Neural progenitor cell (in vitro differentiated cells): ENCODE data around the gene CEP170B. TPM values are rescaled to one million over a fixed set of nuclear protein-coding genes. Genes with fewer than 3 reads are reported as not detected.
A peak's percentile ranks its signal among the peaks of the same experiment; 100 is the strongest.
"Not testable (repeated sequence)": the region's sequence is repeated elsewhere in the genome, so short reads cannot be mapped to it uniquely, and the experiment has no call there.

Experiments used
- DNase-seq: peaks from one replicate; pipeline ENCODE4 v3.0.0-alpha.2; 2016; ENCODE audit warnings: low spot score
- H2AFZ ChIP-seq: fragments of 200-600 bp; sonication (generic); replicated peaks from 2 replicates; pipeline ENCODE4 v1.6.1; 2016; ENCODE audit warnings: antibody characterized with exemption
- H3F3A ChIP-seq: fragments of 200-600 bp; sonication (generic); 2 replicates; pipeline ENCODE4 v1.6.1; 2016; ENCODE audit warnings: antibody characterized with exemption, low read depth
- H3K27ac ChIP-seq: fragments of 200-600 bp; sonication (generic); 2 replicates; pipeline ENCODE4 v1.5.1; 2016; ENCODE audit warnings: mild to moderate bottlenecking
- H3K27me3 ChIP-seq: fragments of 200-600 bp; sonication (generic); 2 replicates; pipeline ENCODE4 v1.6.1; 2016; ENCODE audit warnings: mild to moderate bottlenecking, moderate library complexity
- H3K36me3 ChIP-seq: fragments of 200-600 bp; sonication (generic); 2 replicates; pipeline ENCODE4 v1.5.1; 2016
- H3K4me1 ChIP-seq: fragments of 200-600 bp; sonication (generic); 2 replicates; pipeline ENCODE4 v1.6.1; 2016; ENCODE audit warnings: mixed run types
- H3K4me2 ChIP-seq: fragments of 200-600 bp; sonication (generic); 2 replicates; pipeline ENCODE4 v1.6.1; 2016
- H3K4me3 ChIP-seq: fragments of 200-600 bp; sonication (generic); 2 replicates; pipeline ENCODE4 v1.5.1; 2016
- H3K79me2 ChIP-seq: fragments of 200-600 bp; sonication (generic); 2 replicates; pipeline ENCODE4 v1.6.1; 2016; ENCODE audit warnings: low read depth
- H3K9ac ChIP-seq: fragments of 200-600 bp; sonication (generic); 2 replicates; pipeline ENCODE4 v1.6.1; 2016
- H3K9me3 ChIP-seq: fragments of 200-600 bp; sonication (generic); 2 replicates; pipeline ENCODE4 v1.5.1; 2016; ENCODE audit warnings: low read depth
- H4K20me1 ChIP-seq: fragments of 200-600 bp; sonication (generic); 2 replicates; pipeline ENCODE4 v1.6.1; 2016; ENCODE audit warnings: low read depth
- H3K27ac Mint-ChIP-seq: 3 replicates; pipeline ENCODE4 v1.8.0; 2021; ENCODE audit warnings: mixed read lengths
- H3K27me3 Mint-ChIP-seq: 2 replicates; pipeline ENCODE4 v1.8.0; 2022; ENCODE audit warnings: low read depth, mild to moderate bottlenecking, inconsistent platforms, moderate library complexity, mixed read lengths; ENCODE audit not compliant: insufficient read depth
- H3K36me3 Mint-ChIP-seq: 3 replicates; pipeline ENCODE4 v1.8.0; 2021; ENCODE audit warnings: mixed read lengths
- H3K4me1 Mint-ChIP-seq: 3 replicates; pipeline ENCODE4 v1.8.0; 2021; ENCODE audit warnings: mixed read lengths
- H3K4me3 Mint-ChIP-seq: 3 replicates; pipeline ENCODE4 v1.8.0; 2021; ENCODE audit warnings: mild to moderate bottlenecking, moderate library complexity, mixed read lengths
- H3K9me3 Mint-ChIP-seq: 3 replicates; pipeline ENCODE4 v1.8.0; 2020; ENCODE audit warnings: mixed read lengths
- EZH2 ChIP-seq: fragments of 200-600 bp; sonication (generic); IDR thresholded peaks from 2 replicates; pipeline ENCODE4 v1.6.1; 2017; ENCODE audit warnings: antibody characterized with exemption, mild to moderate bottlenecking, moderate library complexity
- EZH2phosphoT487 ChIP-seq: fragments of 200-600 bp; sonication (generic); IDR thresholded peaks from 2 replicates; pipeline ENCODE4 v1.6.1; 2017; ENCODE audit warnings: antibody characterized with exemption
- total RNA-seq: library from RNA; depleted of rRNA; stranded (reverse); fragments of >200 nt; gene quantifications from 2 replicates; pipeline ENCODE4 v1.2.3, GENCODE V29; 2015; ENCODE audit warnings: low replicate concordance
- TF ChIP-seq, protein P1 (sequence below): fragments of 200-600 bp; sonication (generic); IDR thresholded peaks from 2 replicates; pipeline ENCODE4 v1.5.1; 2017; ENCODE audit warnings: antibody characterized with exemption, mild to moderate bottlenecking

The CEP170B gene
- total RNA-seq, 1 donor from 2014 or later: 3.0 TPM

DNA sequence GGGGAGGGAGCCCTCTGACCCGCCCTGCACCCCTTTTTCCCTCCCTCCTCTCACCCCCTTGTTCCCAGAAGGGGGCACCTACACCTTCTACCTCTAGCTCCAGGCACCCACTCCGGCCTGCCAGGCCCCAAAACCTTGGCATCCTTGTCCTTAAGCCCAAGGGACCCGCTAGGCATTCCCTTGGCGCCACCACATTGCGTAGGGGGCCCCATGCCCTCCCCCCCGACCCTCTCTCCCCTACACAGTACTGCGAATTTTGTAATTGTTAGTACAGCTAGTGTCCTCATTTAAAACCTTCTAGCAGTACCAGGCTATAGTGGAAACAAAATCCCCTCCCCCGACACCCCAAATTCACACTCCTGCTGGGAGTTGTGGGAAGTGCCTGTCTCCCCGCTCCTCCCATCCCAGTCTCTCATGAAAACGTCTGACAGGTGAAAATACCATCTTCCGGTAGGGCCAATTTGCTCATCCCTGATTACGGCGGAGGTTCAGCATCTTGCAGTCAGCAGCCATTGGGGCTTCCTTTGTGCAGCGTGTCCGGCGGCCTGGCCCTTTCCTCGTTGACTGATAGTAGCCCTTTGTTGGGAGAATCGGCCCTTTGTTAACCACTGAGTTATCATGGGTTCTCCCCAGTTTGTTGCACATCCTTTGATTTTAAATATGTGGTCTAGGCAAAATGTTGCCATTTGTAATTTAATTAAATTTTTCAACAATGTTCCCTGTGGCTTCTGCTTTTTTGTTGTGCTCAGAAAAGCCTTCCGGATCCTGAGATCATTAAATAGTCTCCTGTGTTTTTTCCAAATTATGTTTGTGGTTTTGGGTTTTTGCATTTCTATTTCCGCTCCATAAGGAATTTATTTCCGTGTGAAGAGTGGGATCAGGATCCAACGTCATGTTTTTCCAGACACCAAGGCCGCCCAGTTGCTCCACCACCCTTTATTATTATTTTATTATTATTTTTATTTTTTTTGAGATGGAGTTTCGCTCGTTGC, 7.9 kb upstream of the CEP170B start:
- no peak overlapping the region for H3K4me3 ChIP-seq

DNA sequence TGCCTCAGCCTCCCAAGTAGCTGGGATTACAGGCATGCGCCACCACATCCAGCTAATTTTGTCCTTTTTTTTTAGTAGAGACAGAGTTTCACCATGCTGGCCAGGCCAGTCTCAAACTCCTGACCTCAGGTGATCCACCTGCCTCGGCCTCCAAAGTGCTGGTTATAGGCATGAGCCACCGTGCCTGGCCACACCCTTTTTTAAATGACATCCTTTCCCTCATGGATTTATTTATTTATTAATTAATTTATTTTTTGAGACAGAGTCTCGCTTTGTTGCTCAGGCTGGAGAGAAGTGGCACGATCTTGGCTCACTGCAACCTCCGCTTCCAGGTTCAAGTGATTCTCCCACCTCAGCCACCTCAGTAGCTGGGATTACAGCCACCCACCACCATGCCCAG, 7.1 kb upstream of the CEP170B start:
- H3K36me3 ChIP-seq, H2AFZ ChIP-seq, H3K79me2 ChIP-seq, H3K4me3 ChIP-seq, H3K9ac ChIP-seq, H3K4me1 Mint-ChIP-seq, H3K27ac Mint-ChIP-seq, H3K36me3 Mint-ChIP-seq, H3K4me2 ChIP-seq, H4K20me1 ChIP-seq, H3K4me3 Mint-ChIP-seq, H3F3A ChIP-seq, H3K9me3 Mint-ChIP-seq, H3K4me1 ChIP-seq, H3K9me3 ChIP-seq, H3K27me3 Mint-ChIP-seq, DNase-seq, H3K27ac ChIP-seq: not testable (repeated sequence)
- peaks cover 17% of the 10 kb centered on the region for H3K27me3 ChIP-seq

More for the DNA sequence above, 7.9 kb upstream of the CEP170B start:
- Histone ChIP-seq H3K9me3 (no peaks in the 10 kb centered on the region), H3K27me3 (peaks cover 16% of the 10 kb centered on the region), H2AFZ (peak overlapping the region; percentile 48), H3F3A (peaks cover 5% of the 10 kb centered on the region), H3K36me3 (no peaks in the 10 kb centered on the region), H3K27ac (no peak overlapping the region), H3K9ac (no peak overlapping the region), H3K79me2 (no peaks in the 10 kb centered on the region), H4K20me1 (no peaks in the 10 kb centered on the region), H3K4me2 (no peak overlapping the region), H3K4me1 (peaks cover 6% of the 10 kb centered on the region)
- TF ChIP-seq, protein P1, sequence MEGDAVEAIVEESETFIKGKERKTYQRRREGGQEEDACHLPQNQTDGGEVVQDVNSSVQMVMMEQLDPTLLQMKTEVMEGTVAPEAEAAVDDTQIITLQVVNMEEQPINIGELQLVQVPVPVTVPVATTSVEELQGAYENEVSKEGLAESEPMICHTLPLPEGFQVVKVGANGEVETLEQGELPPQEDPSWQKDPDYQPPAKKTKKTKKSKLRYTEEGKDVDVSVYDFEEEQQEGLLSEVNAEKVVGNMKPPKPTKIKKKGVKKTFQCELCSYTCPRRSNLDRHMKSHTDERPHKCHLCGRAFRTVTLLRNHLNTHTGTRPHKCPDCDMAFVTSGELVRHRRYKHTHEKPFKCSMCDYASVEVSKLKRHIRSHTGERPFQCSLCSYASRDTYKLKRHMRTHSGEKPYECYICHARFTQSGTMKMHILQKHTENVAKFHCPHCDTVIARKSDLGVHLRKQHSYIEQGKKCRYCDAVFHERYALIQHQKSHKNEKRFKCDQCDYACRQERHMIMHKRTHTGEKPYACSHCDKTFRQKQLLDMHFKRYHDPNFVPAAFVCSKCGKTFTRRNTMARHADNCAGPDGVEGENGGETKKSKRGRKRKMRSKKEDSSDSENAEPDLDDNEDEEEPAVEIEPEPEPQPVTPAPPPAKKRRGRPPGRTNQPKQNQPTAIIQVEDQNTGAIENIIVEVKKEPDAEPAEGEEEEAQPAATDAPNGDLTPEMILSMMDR: no peak
- no peak for TF ChIP-seq EZH2
- no peak for TF ChIP-seq EZH2phosphoT487
- H3K27ac Mint-ChIP-seq: no peak overlapping the region
- DNase-seq: peak; percentile 32
- peaks cover 9% of the 10 kb centered on the region for H3K27me3 Mint-ChIP-seq
- no peaks in the 10 kb centered on the region for H3K36me3 Mint-ChIP-seq
- H3K4me3 Mint-ChIP-seq: no peak overlapping the region
- peaks cover 2% of the 10 kb centered on the region for H3K9me3 Mint-ChIP-seq
- H3K4me1 Mint-ChIP-seq: peaks cover 6% of the 10 kb centered on the region

DNA sequence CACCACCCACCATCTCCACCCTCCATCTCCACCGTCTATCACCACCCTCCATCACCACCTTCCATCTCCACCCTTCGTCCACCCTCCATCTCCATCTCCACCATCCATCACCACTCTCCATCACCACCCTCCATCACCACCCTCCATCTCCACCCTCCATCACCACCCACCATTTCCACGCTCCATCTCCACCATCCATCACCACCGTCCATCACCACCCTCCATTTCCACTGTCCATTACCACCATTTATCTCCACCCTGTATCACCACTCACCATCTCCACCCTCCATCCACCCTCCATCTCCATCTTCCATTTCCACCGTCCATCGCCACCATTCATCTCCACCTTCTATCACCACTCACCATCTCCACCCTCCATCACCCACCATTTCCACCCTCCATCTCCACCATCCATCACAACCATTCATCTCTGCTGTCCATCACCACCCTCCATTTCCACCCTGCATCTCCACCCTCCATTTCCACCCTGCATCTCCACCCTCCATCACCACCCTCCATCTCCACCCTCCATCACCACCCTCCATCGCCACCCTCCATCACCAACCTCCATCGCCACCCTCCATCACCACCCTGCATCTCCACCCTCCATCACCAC, 6.1 kb upstream of the CEP170B start:
- Mint-ChIP-seq H3K27ac (no peak overlapping the region), H3K4me3 (no peak overlapping the region), H3K27me3 (peaks cover 13% of the 10 kb centered on the region), H3K9me3 (no peaks in the 10 kb centered on the region), H3K36me3 (no peaks in the 10 kb centered on the region), H3K4me1 (peaks cover 6% of the 10 kb centered on the region)
- H3K9me3 ChIP-seq: no peaks in the 10 kb centered on the region
- no peak overlapping the region for H3K4me3 ChIP-seq
- no peak overlapping the region for H2AFZ ChIP-seq
- no peaks in the 10 kb centered on the region for H3K79me2 ChIP-seq
- H3K4me1 ChIP-seq: peaks cover 7% of the 10 kb centered on the region
- H4K20me1 ChIP-seq: peaks cover 3% of the 10 kb centered on the region
- no peaks in the 10 kb centered on the region for H3K36me3 ChIP-seq
- no peak for TF ChIP-seq EZH2
- DNase-seq: no peak
- no peak overlapping the region for H3K27ac ChIP-seq
- H3K27me3 ChIP-seq: peaks cover 17% of the 10 kb centered on the region
- no peak overlapping the region for H3K4me2 ChIP-seq
- peaks cover 8% of the 10 kb centered on the region for H3F3A ChIP-seq
- no peak overlapping the region for H3K9ac ChIP-seq

DNA sequence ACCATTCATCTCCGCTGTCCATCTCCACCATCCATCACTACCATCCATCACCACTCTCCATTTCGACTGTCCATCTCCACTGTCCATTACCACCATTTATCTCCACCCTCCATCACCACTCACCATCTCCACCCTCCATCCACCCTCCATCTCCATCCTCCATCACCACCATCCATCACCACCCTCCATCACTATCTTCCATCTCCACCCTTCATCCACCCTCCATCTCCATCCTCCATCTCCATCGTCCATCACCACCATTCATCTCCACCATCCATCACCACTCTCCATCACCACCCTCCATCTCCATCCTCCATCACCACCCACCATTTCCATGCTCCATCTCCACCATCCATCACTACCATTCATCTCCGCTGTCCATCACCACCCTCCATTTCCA, 5.2 kb upstream of the CEP170B start:
- peaks cover 26% of the 10 kb centered on the region for H3K27me3 ChIP-seq
- TF ChIP-seq, protein P1: no peak
- TF ChIP-seq EZH2phosphoT487 (no peak), EZH2 (no peak)
- Mint-ChIP-seq H3K36me3 (no peaks in the 10 kb centered on the region), H3K9me3 (no peaks in the 10 kb centered on the region), H3K27me3 (peaks cover 19% of the 10 kb centered on the region), H3K4me1 (peaks cover 6% of the 10 kb centered on the region), H3K4me3 (no peak overlapping the region), H3K27ac (no peak overlapping the region)
- no peaks in the 10 kb centered on the region for H3K79me2 ChIP-seq
- no peaks in the 10 kb centered on the region for H3K9me3 ChIP-seq
- no peak overlapping the region for H3K4me3 ChIP-seq
- peaks cover 17% of the 10 kb centered on the region for H3F3A ChIP-seq
- DNase-seq: no peak
- no peak overlapping the region for H3K9ac ChIP-seq
- peaks cover 16% of the 10 kb centered on the region for H3K4me1 ChIP-seq
- H3K36me3 ChIP-seq: no peaks in the 10 kb centered on the region
- no peak overlapping the region for H3K4me2 ChIP-seq
- no peak overlapping the region for H2AFZ ChIP-seq
- no peak overlapping the region for H3K27ac ChIP-seq
- peaks cover 5% of the 10 kb centered on the region for H4K20me1 ChIP-seq
